Activated CD4-positive, alpha-beta T cell treated with anti-CD3 and anti-CD28 coated beads, Interleukin-2, Interleukin-4, amounts not matched to agents 100 ng/mL and 50 ng/mL, durations not matched to agents 16 hours and 8 hours (primary cell): ENCODE measurements around the gene UHRF2.
"Not testable (repeated sequence)": the region's sequence is repeated elsewhere in the genome, so short reads cannot be mapped to it uniquely, and the experiment has no call there.

Source experiments
- DNase-seq: peaks from one replicate; pipeline ENCODE4 v3.0.0-alpha.2; 2020; ENCODE audit warnings: low spot score

The UHRF2 gene

DNA sequence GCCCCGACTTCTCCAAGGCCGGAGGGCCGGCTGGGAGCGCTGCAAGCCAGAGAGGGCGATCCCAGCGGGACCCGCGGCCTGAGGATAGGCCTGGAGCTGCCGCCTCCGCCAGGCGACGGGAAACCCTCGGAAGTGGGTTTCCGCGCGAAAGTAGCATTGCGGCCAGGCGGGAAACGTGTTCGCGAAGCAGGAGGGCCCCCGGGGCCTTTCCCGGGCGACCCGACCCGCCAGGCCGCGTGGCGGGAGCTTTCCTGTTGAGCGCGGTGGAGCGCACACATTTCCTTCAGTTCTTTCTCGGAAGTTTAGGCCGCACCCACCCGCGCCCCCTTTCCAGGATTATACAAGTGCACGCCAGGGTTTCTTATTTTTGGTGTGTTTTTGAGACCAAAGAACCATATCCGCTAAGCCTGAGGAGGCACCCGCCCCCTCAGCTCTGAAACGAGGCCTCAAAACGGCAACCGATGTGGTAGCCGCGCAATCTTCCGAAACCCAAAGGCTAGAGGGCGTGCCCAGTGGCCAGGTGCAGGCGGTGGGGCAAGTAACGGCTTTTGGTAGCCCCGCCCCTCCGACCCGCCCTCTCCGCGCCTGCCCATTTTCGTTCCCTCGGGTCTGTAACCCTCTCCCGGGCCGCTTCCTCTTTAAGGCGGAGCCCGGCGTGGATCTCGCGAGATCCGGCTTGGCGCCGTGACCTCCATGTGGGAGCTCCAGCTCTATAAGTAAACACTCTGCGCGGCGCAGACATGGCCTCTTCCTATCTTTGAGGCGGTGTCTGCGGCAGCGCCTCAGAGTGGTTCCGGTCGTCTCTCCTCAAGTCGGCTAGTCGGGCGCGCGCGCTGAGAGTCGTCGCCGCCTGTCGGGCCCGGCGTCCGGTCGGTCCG is at the start of gene UHRF2:
Gene UHRF2, plus strand, starts transcription at position 713 of the 878 bp plus-strand sequence. CDS start 292 bp downstream, outside the sequence.
- peak; percentile 99 for DNase-seq

- no peak for DNase-seq
These were observed 45.7 kb upstream of the UHRF2 start for GRCh38 chr9:6367128-6367890.

DNA sequence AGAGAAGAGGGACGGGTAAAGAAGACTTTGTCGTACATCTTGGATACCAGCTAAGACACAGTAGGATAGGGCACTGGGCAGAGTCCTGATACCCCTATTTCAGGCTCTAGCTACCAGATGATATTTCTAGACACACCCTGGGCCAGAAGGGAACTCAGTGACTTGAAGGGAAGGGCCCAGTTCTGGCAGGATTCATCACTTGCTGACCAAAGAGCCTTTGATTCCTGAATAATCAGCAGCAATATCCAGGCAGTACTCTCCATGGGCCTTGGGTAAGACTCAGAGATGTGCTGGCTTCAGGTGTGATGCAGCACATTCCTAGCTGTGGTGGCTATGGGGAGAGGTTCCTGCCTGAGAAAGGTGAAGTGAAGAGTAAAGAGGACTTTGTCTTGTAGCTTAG is 44.2 kb upstream of the UHRF2 start:
- DNase-seq: no peak

DNA sequence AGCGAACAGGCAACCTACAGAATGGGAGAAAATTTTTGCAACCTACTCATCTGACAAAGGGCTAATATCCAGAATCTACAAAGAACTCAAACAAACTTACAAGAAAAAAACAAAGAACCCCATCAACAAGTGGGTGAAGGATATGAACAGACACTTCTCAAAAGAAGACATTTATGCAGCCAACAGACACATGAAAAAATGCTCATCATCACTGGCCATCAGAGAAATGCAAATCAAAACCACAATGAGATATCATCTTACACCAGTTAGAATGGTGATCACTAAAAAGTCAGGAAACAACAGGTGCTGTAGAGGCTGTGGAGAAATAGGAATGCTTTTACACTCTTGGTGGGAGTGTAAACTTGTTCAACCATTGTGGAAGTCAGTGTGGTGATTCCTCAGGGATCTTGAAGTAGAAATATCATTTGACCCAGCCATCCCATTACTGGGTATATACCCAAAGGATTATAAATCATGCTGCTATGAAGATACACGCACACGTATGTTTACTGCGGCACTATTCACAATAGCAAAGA is 31.5 kb upstream of the UHRF2 start:
- not testable (repeated sequence) for DNase-seq

DNA sequence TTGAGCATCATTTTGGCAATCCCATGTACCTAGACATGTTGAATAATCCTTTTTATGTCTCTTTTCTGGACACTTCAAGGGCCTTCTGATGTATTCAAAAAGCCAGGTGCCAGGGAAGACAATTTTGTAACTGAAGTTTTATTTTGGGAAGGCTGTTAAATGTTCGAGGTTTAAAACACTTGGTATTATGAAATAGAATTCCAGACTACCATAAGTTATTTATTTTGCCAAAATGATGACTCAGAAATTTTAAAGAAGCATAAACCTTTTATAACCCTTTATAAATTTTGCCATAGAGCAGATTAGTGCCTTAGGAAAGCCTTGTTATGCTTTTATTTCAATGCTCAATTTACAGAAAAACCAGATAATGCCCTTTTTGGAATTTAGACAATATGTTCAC is 30.3 kb upstream of the UHRF2 start:
- DNase-seq: no peak

DNA sequence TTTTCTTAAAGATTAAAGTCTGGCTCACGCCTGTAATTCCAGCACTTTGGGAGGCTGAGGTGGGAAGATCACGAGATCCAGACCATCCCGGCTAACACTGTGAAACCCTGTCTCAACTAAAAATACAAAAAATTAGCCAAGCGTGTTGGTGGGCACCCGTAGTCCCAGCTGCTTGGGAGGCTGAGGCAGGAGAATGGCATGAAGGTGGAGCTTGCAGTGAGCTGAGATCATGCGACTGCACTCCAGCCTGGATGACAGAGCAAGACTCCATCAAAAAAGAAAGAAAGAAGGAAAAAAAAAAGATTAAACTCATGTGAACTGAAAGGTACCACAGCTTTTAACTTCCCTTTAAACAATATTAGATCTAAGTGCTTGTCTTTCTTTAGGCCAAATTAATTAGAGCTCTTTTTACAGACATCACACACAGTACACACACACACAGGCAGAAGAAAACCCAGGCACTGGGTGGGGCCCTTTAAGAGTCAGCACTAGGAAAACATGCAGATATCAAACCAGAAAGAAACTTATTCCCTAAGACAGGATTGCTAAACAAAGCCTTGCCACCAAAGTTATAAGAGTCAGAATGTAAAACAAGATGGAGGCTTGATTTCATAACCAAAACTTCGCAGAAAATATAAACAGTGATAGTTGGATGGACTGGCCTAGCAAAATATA is 29.3 kb upstream of the UHRF2 start:
- DNase-seq: no peak

- DNase-seq: no peak
These were observed 28.3 kb upstream of the UHRF2 start for GRCh38 chr9:6384732-6385131.

GRCh38 chr9:6399071-6399470 is 13.9 kb upstream of the UHRF2 start:
- DNase-seq: no peak

DNA sequence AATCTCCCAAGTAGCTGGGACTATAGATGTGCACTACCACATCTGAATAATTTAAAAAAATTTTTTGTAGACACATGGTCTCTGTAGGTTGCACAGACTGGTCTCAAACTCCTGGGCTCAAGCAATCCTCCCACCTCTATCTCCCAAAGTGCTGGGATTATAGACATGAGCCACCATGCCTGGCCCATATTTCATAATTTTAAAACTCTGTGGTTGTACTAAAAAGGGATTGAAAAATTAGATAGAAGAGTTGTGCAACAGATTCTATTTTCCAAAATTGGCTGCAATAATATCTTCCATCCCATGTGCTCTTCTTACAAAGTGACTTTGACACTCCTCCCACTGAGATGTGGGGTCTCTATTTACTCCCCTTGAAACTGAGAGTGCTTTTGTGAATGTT is 7.6 kb upstream of the UHRF2 start:
- DNase-seq: no peak

GRCh38 chr9:6407778-6408177 is 5.2 kb upstream of the UHRF2 start:
- DNase-seq: no peak

DNA sequence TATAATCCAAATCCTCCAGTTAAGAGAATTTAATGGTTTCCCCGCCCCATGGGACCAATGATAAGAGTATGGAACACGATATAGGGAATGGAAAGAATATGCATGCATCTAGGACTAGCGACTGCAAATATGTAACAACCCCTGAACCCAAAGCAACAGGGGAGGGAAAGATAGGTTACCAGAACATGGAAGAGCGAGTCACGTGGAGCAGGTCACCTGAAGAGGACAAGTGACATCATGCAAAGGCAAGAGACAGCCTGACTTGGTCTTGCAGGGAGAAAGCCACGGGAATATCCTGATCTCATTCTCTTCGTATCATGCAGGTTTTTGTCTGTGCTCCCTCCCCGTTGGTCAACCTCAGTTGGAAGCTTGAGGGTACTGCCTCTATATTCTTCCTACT is 4.7 kb upstream of the UHRF2 start:
- DNase-seq: no peak

DNA sequence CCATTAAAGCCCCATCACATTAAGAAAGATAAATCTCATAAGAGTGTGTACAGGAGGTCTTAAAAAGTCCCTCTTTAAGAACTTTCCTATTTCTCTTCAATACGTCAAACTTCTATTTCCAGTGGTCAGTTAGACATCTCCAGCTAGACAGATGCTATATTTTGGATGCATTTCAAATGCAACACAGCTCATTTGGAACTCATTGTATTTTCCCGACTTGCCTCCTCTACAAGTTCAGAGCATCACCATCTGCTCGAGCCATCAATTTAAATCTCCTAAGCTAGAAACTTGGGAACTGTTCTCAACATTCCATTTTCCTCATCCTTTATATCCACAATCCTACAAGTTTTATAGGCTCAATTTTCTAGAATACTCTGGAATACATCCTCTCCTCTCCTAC is 3.2 kb upstream of the UHRF2 start:
- DNase-seq: no peak

DNA sequence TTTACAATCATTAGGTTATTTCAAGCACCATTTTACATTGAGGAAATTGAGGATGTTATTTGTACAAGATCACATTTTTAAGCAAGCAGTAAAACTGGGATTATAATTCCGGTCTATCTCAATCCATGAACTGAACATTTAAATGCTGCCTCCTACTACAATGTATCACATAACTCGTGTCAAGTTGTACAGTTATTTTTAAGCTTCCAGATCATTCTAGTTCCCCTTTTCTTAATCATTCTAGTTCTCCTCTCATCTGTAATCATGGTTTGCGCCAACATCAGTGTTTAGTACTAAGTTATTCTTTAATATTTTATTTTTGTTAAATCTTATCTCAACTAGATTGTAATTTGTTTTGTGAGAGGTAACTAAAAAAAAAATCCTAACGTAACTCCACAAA is 2.4 kb upstream of the UHRF2 start:
- no peak for DNase-seq

GRCh38 chr9:6413365-6414246 is 607 bp downstream of the UHRF2 start:
- DNase-seq: peak; percentile 38

- no peak for DNase-seq
These were observed 1.2 kb downstream of the UHRF2 start for GRCh38 chr9:6414247-6414641.

GRCh38 chr9:6415266-6415665 is 2.3 kb downstream of the UHRF2 start:
- DNase-seq: peak; percentile 54

- peak; percentile 24 for DNase-seq
These were observed 4.2 kb downstream of the UHRF2 start for GRCh38 chr9:6417186-6417585.

DNA sequence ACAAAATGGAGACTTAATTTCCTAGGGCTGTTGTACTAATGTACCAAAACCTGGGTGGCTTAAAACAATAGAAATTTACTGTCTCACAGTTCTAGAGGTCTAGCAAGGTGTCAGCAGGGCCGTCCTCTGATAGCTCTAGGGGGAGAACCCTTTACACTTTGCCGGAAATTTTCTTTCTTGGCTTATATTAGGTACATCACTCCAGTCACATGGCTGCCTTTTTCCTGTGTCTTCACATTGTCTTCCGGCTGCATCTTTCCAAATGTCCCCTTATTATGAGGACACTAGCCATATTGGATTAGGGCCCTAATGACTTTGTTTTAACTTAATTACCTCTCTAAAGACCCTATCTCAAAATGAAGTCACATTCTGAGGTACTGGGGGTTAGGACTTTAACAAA is 5.8 kb downstream of the UHRF2 start:
- no peak for DNase-seq

DNA sequence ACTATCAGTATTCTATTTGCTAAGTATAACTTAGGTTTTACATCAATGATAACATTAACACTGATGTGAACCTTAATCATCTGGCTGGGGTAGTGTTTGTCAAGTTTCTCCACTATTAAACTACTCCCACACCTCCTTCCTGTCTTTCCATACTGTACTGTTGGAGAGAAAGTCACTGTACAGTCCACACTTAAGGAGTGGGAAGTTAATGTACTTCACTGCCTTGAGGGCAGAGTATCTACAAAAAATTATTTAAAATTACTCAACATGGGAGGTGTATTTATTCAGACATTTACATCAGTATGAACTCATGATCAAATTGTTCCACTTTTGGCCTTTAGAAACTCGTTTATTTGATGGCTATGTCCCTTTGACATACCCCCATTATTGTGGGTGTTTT is 11.9 kb downstream of the UHRF2 start:
- DNase-seq: no peak

DNA sequence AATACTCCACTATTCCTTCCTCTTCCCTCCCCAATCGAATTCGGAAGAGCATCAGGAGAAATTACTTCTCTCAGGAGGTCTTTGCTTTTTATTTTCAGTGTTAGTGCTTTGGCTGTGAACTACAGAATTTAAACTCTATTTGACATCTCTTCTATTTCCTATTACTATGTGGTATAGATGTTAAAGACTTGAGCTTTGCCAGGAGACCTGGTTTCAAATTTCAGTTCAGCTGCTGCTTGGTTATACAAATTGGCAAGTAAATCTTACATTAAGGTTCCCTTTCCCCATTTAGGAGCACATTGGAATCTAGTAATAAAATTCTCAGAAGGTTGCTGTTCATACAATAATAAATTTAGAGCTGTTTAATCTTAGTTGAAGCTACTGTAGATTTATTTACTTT is 13.1 kb downstream of the UHRF2 start:
- no peak for DNase-seq
